ENCODE measurements around the gene MATN1.

MATN1 gene

GRCh38 chr1:30721812-30722537 is 1.4 kb downstream of the MATN1 start:
- DNase-seq (ENCODE audit: low spot score) (no peak), ATAC-seq (ENCODE audit: low read depth) (no peak)
- no peaks in the 10 kb centered on the region for H3K27me3 ChIP-seq (ENCODE audit: insufficient read depth, poor library complexity, severe bottlenecking)
- no peak overlapping the region for H3K27ac ChIP-seq (ENCODE audit: poor library complexity, severe bottlenecking)
- no peaks in the 10 kb centered on the region for H3K36me3 ChIP-seq (ENCODE audit: low read depth)
- TF ChIP-seq, protein P1, sequence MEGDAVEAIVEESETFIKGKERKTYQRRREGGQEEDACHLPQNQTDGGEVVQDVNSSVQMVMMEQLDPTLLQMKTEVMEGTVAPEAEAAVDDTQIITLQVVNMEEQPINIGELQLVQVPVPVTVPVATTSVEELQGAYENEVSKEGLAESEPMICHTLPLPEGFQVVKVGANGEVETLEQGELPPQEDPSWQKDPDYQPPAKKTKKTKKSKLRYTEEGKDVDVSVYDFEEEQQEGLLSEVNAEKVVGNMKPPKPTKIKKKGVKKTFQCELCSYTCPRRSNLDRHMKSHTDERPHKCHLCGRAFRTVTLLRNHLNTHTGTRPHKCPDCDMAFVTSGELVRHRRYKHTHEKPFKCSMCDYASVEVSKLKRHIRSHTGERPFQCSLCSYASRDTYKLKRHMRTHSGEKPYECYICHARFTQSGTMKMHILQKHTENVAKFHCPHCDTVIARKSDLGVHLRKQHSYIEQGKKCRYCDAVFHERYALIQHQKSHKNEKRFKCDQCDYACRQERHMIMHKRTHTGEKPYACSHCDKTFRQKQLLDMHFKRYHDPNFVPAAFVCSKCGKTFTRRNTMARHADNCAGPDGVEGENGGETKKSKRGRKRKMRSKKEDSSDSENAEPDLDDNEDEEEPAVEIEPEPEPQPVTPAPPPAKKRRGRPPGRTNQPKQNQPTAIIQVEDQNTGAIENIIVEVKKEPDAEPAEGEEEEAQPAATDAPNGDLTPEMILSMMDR (IDR thresholded peaks at IDR 0.05; ENCODE audit: poor library complexity, severe bottlenecking), result peak; percentile 14
- no peak overlapping the region for H3K4me3 ChIP-seq (ENCODE audit: severe bottlenecking)
- H3K9me3 ChIP-seq (ENCODE audit: severe bottlenecking), result no peaks in the 10 kb centered on the region
- no peaks in the 10 kb centered on the region for H3K4me1 ChIP-seq (ENCODE audit: insufficient read depth, poor library complexity, severe bottlenecking)

DNA sequence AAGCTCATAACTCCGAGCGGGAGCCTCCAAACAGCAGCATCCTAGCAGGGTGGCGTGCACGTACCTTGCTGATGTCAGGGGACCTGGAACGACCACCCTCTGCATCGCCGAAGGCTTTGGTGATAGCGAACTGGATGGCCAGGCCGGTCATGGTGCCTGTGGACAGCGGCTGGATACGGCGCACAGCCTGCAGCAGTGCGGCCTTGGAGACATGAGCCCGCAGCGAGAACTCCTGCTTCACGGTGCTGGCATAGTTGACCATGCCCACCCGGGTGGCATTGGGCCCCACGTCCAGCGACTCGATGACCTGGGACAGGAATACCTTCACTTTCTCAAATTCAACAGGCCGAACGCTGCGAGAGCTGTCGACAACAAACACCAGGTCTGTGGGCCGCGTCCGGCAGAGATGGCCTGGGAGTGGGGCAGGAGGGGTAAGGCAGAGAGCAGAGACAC is 2.0 kb downstream of the MATN1 start:
- no peak overlapping the region for H3K27ac ChIP-seq (ENCODE audit: poor library complexity, severe bottlenecking)
- no peak overlapping the region for H3K4me3 ChIP-seq (ENCODE audit: severe bottlenecking)
- H3K9me3 ChIP-seq (ENCODE audit: severe bottlenecking), result no peaks in the 10 kb centered on the region
- no peaks in the 10 kb centered on the region for H3K27me3 ChIP-seq (ENCODE audit: insufficient read depth, poor library complexity, severe bottlenecking)
- no peak for DNase-seq (ENCODE audit: low spot score)
- no peak for ATAC-seq (ENCODE audit: low read depth)
- H3K36me3 ChIP-seq (ENCODE audit: low read depth), result no peaks in the 10 kb centered on the region
- TF ChIP-seq, protein P1 (IDR thresholded peaks at IDR 0.05; ENCODE audit: poor library complexity, severe bottlenecking), result no peak
- no peaks in the 10 kb centered on the region for H3K4me1 ChIP-seq (ENCODE audit: insufficient read depth, poor library complexity, severe bottlenecking)

DNA sequence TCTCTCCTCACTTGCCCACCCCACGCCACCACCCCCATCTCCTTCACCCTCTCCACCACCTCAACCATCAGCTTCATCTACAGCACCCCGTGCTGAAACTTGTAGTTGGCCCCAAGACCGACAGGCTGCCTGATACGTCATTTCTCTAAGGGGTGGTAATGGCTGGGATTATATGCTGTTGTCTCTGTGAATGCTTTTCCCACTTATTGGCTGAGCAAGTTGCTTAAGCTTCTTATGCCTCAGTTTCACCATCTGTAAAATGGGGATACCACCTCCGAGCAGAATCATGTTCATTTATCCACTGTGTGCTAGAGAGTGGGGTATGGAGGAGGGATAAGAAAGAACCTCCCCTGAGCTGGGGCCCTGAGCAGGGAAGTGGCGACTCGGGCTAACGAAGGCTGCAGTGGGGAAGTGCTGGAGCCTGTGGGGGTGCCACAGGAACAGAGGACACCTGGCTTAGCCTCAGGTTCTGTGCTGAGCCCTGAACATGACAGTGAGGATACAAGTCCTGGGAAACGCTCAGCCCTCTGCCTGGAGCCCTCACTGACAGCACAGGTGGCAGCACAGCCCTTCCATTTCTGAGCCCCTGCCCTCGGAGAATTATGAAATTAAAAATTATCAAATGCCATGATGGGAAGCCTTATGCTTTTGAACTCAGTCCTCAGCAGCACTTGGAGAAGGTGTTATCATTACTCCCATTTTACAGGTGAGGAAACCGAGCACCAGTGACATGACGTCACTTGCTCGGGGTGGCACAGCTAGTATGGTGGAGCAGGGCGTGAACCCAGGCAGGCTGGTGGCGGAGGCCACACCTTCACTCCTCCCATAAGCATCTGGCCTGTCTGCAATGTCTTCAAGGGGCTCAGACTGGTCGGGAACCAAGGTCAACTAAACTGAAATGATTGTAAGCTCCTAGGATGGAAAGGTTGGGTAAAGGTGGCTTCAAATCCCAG is 2.8 kb downstream of the MATN1 start:
- no peak for ATAC-seq (ENCODE audit: low read depth)
- TF ChIP-seq, protein P1 (IDR thresholded peaks at IDR 0.05; ENCODE audit: poor library complexity, severe bottlenecking), result no peak
- no peak for DNase-seq (ENCODE audit: low spot score)
- H3K4me3 ChIP-seq (ENCODE audit: severe bottlenecking), result no peak overlapping the region
- no peaks in the 10 kb centered on the region for H3K27me3 ChIP-seq (ENCODE audit: insufficient read depth, poor library complexity, severe bottlenecking)
- no peaks in the 10 kb centered on the region for H3K9me3 ChIP-seq (ENCODE audit: severe bottlenecking)
- H3K4me1 ChIP-seq (ENCODE audit: insufficient read depth, poor library complexity, severe bottlenecking), result no peaks in the 10 kb centered on the region
- no peaks in the 10 kb centered on the region for H3K36me3 ChIP-seq (ENCODE audit: low read depth)
- no peak overlapping the region for H3K27ac ChIP-seq (ENCODE audit: poor library complexity, severe bottlenecking)

- Histone ChIP-seq H3K4me1 (ENCODE audit: insufficient read depth, poor library complexity, severe bottlenecking) (no peaks in the 10 kb centered on the region), H3K27me3 (ENCODE audit: insufficient read depth, poor library complexity, severe bottlenecking) (no peaks in the 10 kb centered on the region), H3K9me3 (ENCODE audit: severe bottlenecking) (no peaks in the 10 kb centered on the region), H3K27ac (ENCODE audit: poor library complexity, severe bottlenecking) (peak overlapping the region; percentile 70), H3K36me3 (ENCODE audit: low read depth) (no peaks in the 10 kb centered on the region), H3K4me3 (ENCODE audit: severe bottlenecking) (peak overlapping the region; percentile 48)
- TF ChIP-seq, protein P1 (IDR thresholded peaks at IDR 0.05; ENCODE audit: poor library complexity, severe bottlenecking), result peak; percentile 63
- ATAC-seq (ENCODE audit: low read depth), result peak; percentile 16; the same call in 2 of the 3 replicates
- no peak for DNase-seq (ENCODE audit: low spot score)
Measured at GRCh38 chr1:30719406-30720270, 3.7 kb downstream of the MATN1 start.

Data from RWPE2 (cell line).